Activated CD8-positive, alpha-beta T cell treated with anti-CD3 and anti-CD28 coated beads for 36 hours (primary cell): ENCODE data around the gene KRT6B. TPM values are rescaled to one million over a fixed set of nuclear protein-coding genes. Genes with fewer than 3 reads are reported as not detected.

Experiments used
- ATAC-seq: fragments of 200-7000 bp; cut with Tn5 transposase; one replicate; pipeline ENCODE4 v1.10.0; 2021; ENCODE audit warnings: mild to moderate bottlenecking, moderate library complexity
- CTCF ChIA-PET: fragments of 350-600 bp; sonication (Branson Sonifier 250); formaldehyde crosslinking; loops from one replicate; lab custom pipeline; 2021; ENCODE audit warnings: antibody characterized with exemption; lab: Charles Lee
- POLR2A ChIA-PET: fragments of 350-600 bp; sonication (Branson Sonifier 250); formaldehyde crosslinking; loops from one replicate; lab custom pipeline; 2021; ENCODE audit warnings: antibody characterized with exemption; lab: Charles Lee
- DNase-seq: peaks from one replicate; pipeline ENCODE4 v3.0.0-alpha.2; 2020
- H3K27ac Mint-ChIP-seq: one replicate; pipeline ENCODE4 v1.8.0; 2021; ENCODE audit warnings: mild to moderate bottlenecking, mixed read lengths
- H3K27me3 Mint-ChIP-seq: one replicate; pipeline ENCODE4 v1.8.0; 2021; ENCODE audit warnings: mixed read lengths
- H3K36me3 Mint-ChIP-seq: one replicate; pipeline ENCODE4 v1.8.0; 2021; ENCODE audit warnings: low read depth, mixed read lengths
- H3K4me1 Mint-ChIP-seq: one replicate; pipeline ENCODE4 v1.8.0; 2021; ENCODE audit warnings: low read depth, mixed read lengths
- H3K4me3 Mint-ChIP-seq: one replicate; pipeline ENCODE4 v1.8.0; 2021; ENCODE audit warnings: mild to moderate bottlenecking, moderate library complexity, mixed read lengths
- H3K9me3 Mint-ChIP-seq: one replicate; pipeline ENCODE4 v1.8.0; 2021; ENCODE audit warnings: mixed read lengths
- CTCF ChIP-seq: fragments of 200-600 bp; IDR thresholded peaks from one replicate; pipeline ENCODE4 v1.8.0; 2022; ENCODE audit warnings: antibody characterized with exemption, mild to moderate bottlenecking
- intact Hi-C: fragments of 100-400 bp; cut with micrococcal nuclease; formaldehyde crosslinking; loops from one replicate; pipeline ENCODE4 v1.10.0; 2022
- total RNA-seq, 2 experiments: library from RNA; stranded (reverse); gene quantifications; one replicate each; pipeline ENCODE4 v1.2.3, GENCODE V29; 2021

KRT6B gene
- total RNA-seq, 2 experiments from 2014 or later = not detected

- intact Hi-C loops = no loop called here
- H3K9me3 Mint-ChIP-seq = no peaks in the 10 kb centered on the region
- CTCF ChIA-PET = no interaction called here
Measured at GRCh38 chr12:52445876-52446275, 6.1 kb downstream of the KRT6B start.

GRCh38 chr12:52444647-52445595, 7.0 kb downstream of the KRT6B start:
- POLR2A ChIA-PET = no interaction called here
- CTCF ChIA-PET = no interaction called here
- no peak overlapping the region for H3K27ac Mint-ChIP-seq
- DNase-seq (no peak), ATAC-seq (no peak)
- H3K4me1 Mint-ChIP-seq = no peaks in the 10 kb centered on the region
- TF ChIP-seq CTCF = no peak
- H3K27me3 Mint-ChIP-seq = peaks cover 16% of the 10 kb centered on the region
- no peaks in the 10 kb centered on the region for H3K36me3 Mint-ChIP-seq
- intact Hi-C loops = no loop called here
- H3K9me3 Mint-ChIP-seq = no peaks in the 10 kb centered on the region
- no peak overlapping the region for H3K4me3 Mint-ChIP-seq

More at GRCh38 chr12:52445876-52446275, 6.1 kb downstream of the KRT6B start:
- no peak overlapping the region for H3K27ac Mint-ChIP-seq
- no peaks in the 10 kb centered on the region for H3K4me1 Mint-ChIP-seq
- ATAC-seq (no peak), DNase-seq (no peak)
- TF ChIP-seq CTCF = no peak
- POLR2A ChIA-PET = no interaction called here
- H3K36me3 Mint-ChIP-seq = no peaks in the 10 kb centered on the region
- H3K27me3 Mint-ChIP-seq = peaks cover 16% of the 10 kb centered on the region
- H3K4me3 Mint-ChIP-seq = no peak overlapping the region

- no peak for TF ChIP-seq CTCF
- no peak overlapping the region for H3K4me3 Mint-ChIP-seq
- no peaks in the 10 kb centered on the region for H3K36me3 Mint-ChIP-seq
- DNase-seq (no peak), ATAC-seq (no peak)
- no peaks in the 10 kb centered on the region for H3K9me3 Mint-ChIP-seq
- no peaks in the 10 kb centered on the region for H3K4me1 Mint-ChIP-seq
- H3K27me3 Mint-ChIP-seq = peaks cover 16% of the 10 kb centered on the region
- H3K27ac Mint-ChIP-seq = no peak overlapping the region
- intact Hi-C loops = no loop called here
- POLR2A ChIA-PET = no interaction called here
- CTCF ChIA-PET = no interaction called here
Measured at GRCh38 chr12:52443966-52444365, 8.0 kb downstream of the KRT6B start.

- DNase-seq (no peak), ATAC-seq (no peak)
- Mint-ChIP-seq H3K36me3 (no peaks in the 10 kb centered on the region), H3K27me3 (peaks cover 16% of the 10 kb centered on the region), H3K27ac (no peak overlapping the region), H3K4me3 (no peak overlapping the region), H3K9me3 (no peaks in the 10 kb centered on the region), H3K4me1 (no peaks in the 10 kb centered on the region)
- CTCF ChIA-PET = no interaction called here
- intact Hi-C loops = no loop called here
- TF ChIP-seq CTCF = no peak
- POLR2A ChIA-PET = no interaction called here
Measured at GRCh38 chr12:52442600-52443061, 9.3 kb downstream of the KRT6B start.

- Mint-ChIP-seq H3K27ac (no peak overlapping the region), H3K27me3 (peaks cover 18% of the 10 kb centered on the region), H3K4me3 (no peak overlapping the region), H3K36me3 (no peaks in the 10 kb centered on the region), H3K4me1 (no peaks in the 10 kb centered on the region), H3K9me3 (no peaks in the 10 kb centered on the region)
- DNase-seq = no peak
- no peak for TF ChIP-seq CTCF
- CTCF ChIA-PET = interaction anchor here (0.8 kb wide), 1 partner anchor 439 kb away, joined by 3 read pairs; no protein-coding TSS in a partner anchor
- intact Hi-C loops = no loop called here
- no peak for ATAC-seq
- POLR2A ChIA-PET = no interaction called here
Measured at GRCh38 chr12:52441320-52441911, 10.5 kb downstream of the KRT6B start.
